Urothelium cell line (cell line): Measurements from ENCODE around the gene TMC4.
"Not testable (repeated sequence)": the region's sequence is repeated elsewhere in the genome, so short reads cannot be mapped to it uniquely, and the experiment has no call there.

Experiments used
- DNase-seq: peaks from one replicate; pipeline ENCODE4 v3.0.0; 2011; ENCODE audit warnings: low spot score, mixed read lengths
- FAIRE-seq: peaks from 2 replicates; lab custom pipeline; 2011; peaks lifted over from hg19 to GRCh38; lab: Jason Lieb, UNC

Gene TMC4

GRCh38 chr19:54181894-54182293 is 8.9 kb upstream of the TMC4 start:
- DNase-seq, FAIRE-seq: not testable (repeated sequence)

GRCh38 chr19:54180691-54181091 is 7.7 kb upstream of the TMC4 start:
- DNase-seq (no peak), FAIRE-seq (no peak)

- FAIRE-seq: no peak
- DNase-seq: no peak
Observed at GRCh38 chr19:54179921-54180461, 7.0 kb upstream of the TMC4 start.

GRCh38 chr19:54179262-54179852 is 6.4 kb upstream of the TMC4 start:
- no peak for FAIRE-seq
- no peak for DNase-seq

GRCh38 chr19:54178581-54179261 is 5.8 kb upstream of the TMC4 start:
- no peak for DNase-seq
- FAIRE-seq: no peak

GRCh38 chr19:54173951-54174834 is 1.2 kb upstream of the TMC4 start:
- DNase-seq: no peak
- FAIRE-seq: no peak

GRCh38 chr19:54173359-54173699 is 369 bp upstream of the TMC4 start:
- FAIRE-seq (no peak), DNase-seq (no peak)

- not testable (repeated sequence) for DNase-seq, FAIRE-seq
Observed at GRCh38 chr19:54171736-54172431, 1.1 kb downstream of the TMC4 start.

GRCh38 chr19:54169149-54169740 is 3.7 kb downstream of the TMC4 start:
- DNase-seq (no peak), FAIRE-seq (no peak)

- DNase-seq: peak; percentile 88
Observed at GRCh38 chr19:54168174-54168917, 4.6 kb downstream of the TMC4 start.

GRCh38 chr19:54165222-54165621 is 7.7 kb downstream of the TMC4 start:
- no peak for FAIRE-seq
- no peak for DNase-seq

More at GRCh38 chr19:54168174-54168917, 4.6 kb downstream of the TMC4 start:
- FAIRE-seq: no peak

- DNase-seq: no peak
- FAIRE-seq: no peak
Observed at GRCh38 chr19:54164369-54165068, 8.4 kb downstream of the TMC4 start.

GRCh38 chr19:54162884-54163283 is 10.1 kb downstream of the TMC4 start:
- DNase-seq (no peak), FAIRE-seq (no peak)

- FAIRE-seq: no peak
- DNase-seq: no peak
Observed at GRCh38 chr19:54162241-54162805, 10.6 kb downstream of the TMC4 start.

- DNase-seq: no peak
- no peak for FAIRE-seq
Observed at GRCh38 chr19:54160854-54161253, 12.1 kb downstream of the TMC4 start.

- FAIRE-seq (no peak), DNase-seq (peak; percentile 14)
Observed at GRCh38 chr19:54160182-54160811, 12.7 kb downstream of the TMC4 start.

GRCh38 chr19:54159352-54160181 is 13.4 kb downstream of the TMC4 start, which contains the start of gene LENG1:
TSS of gene LENG1 (minus strand) at chr19:54159721. CDS start at chr19:54159695, 26 bp downstream.
- FAIRE-seq: peak; percentile 97

More at GRCh38 chr19:54159352-54160181, 13.4 kb downstream of the TMC4 start, which contains the start of gene LENG1:
- peak; percentile 97 for DNase-seq
